ENCODE measurements around the gene AGTPBP1.

The AGTPBP1 gene

GRCh38 chr9:85569988-85570387, 171.8 kb downstream of the AGTPBP1 start:
- no peak for DNase-seq
- in situ Hi-C loops (cut with MboI; ENCODE audit: low pct_unique_long_range_greater_than_20kb, low sequenced_read_pairs): no loop called here

GRCh38 chr9:85559526-85559925, 182.2 kb downstream of the AGTPBP1 start:
- in situ Hi-C loops (cut with MboI; ENCODE audit: low pct_unique_long_range_greater_than_20kb, low sequenced_read_pairs): no loop called here
- DNase-seq: no peak

- no peak for DNase-seq
- in situ Hi-C loops (cut with MboI; ENCODE audit: low pct_unique_long_range_greater_than_20kb, low sequenced_read_pairs): no loop called here
Measured at GRCh38 chr9:85554349-85554748, 187.4 kb downstream of the AGTPBP1 start.

GRCh38 chr9:85553475-85553874, 188.3 kb downstream of the AGTPBP1 start:
- DNase-seq: no peak
- in situ Hi-C loops (cut with MboI; ENCODE audit: low pct_unique_long_range_greater_than_20kb, low sequenced_read_pairs): no loop called here

GRCh38 chr9:85547599-85547998, 194.2 kb downstream of the AGTPBP1 start:
- in situ Hi-C loops (cut with MboI; ENCODE audit: low pct_unique_long_range_greater_than_20kb, low sequenced_read_pairs): no loop called here
- no peak for DNase-seq

- in situ Hi-C loops (cut with MboI; ENCODE audit: low pct_unique_long_range_greater_than_20kb, low sequenced_read_pairs): no loop called here
- no peak for DNase-seq
Measured at GRCh38 chr9:85543196-85543595, 198.6 kb downstream of the AGTPBP1 start.

- in situ Hi-C loops (cut with MboI; ENCODE audit: low pct_unique_long_range_greater_than_20kb, low sequenced_read_pairs): no loop called here
- DNase-seq: no peak
Measured at GRCh38 chr9:85541876-85542275, 199.9 kb downstream of the AGTPBP1 start.

- no peak for DNase-seq
- in situ Hi-C loops (cut with MboI; ENCODE audit: low pct_unique_long_range_greater_than_20kb, low sequenced_read_pairs): no loop called here
Measured at GRCh38 chr9:85536514-85536913, 205.2 kb downstream of the AGTPBP1 start.

- no peak for DNase-seq
- in situ Hi-C loops (cut with MboI; ENCODE audit: low pct_unique_long_range_greater_than_20kb, low sequenced_read_pairs): no loop called here
Measured at GRCh38 chr9:85536076-85536475, 205.7 kb downstream of the AGTPBP1 start.

- no peak for DNase-seq
- in situ Hi-C loops (cut with MboI; ENCODE audit: low pct_unique_long_range_greater_than_20kb, low sequenced_read_pairs): no loop called here
Measured at GRCh38 chr9:85534340-85534739, 207.4 kb downstream of the AGTPBP1 start.

GRCh38 chr9:85533538-85533937, 208.2 kb downstream of the AGTPBP1 start:
- in situ Hi-C loops (cut with MboI; ENCODE audit: low pct_unique_long_range_greater_than_20kb, low sequenced_read_pairs): no loop called here
- no peak for DNase-seq

GRCh38 chr9:85530721-85531120, 211.0 kb downstream of the AGTPBP1 start:
- no peak for DNase-seq
- in situ Hi-C loops (cut with MboI; ENCODE audit: low pct_unique_long_range_greater_than_20kb, low sequenced_read_pairs): no loop called here

GRCh38 chr9:85528607-85529006, 213.1 kb downstream of the AGTPBP1 start:
- in situ Hi-C loops (cut with MboI; ENCODE audit: low pct_unique_long_range_greater_than_20kb, low sequenced_read_pairs): no loop called here
- no peak for DNase-seq

- DNase-seq: no peak
- in situ Hi-C loops (cut with MboI; ENCODE audit: low pct_unique_long_range_greater_than_20kb, low sequenced_read_pairs): no loop called here
Measured at GRCh38 chr9:85528142-85528541, 213.6 kb downstream of the AGTPBP1 start.

GRCh38 chr9:85527331-85528020, 214.3 kb downstream of the AGTPBP1 start:
- in situ Hi-C loops (cut with MboI; ENCODE audit: low pct_unique_long_range_greater_than_20kb, low sequenced_read_pairs): no loop called here
- no peak for DNase-seq

- no peak for DNase-seq
- in situ Hi-C loops (cut with MboI; ENCODE audit: low pct_unique_long_range_greater_than_20kb, low sequenced_read_pairs): no loop called here
Measured at GRCh38 chr9:85524531-85524930, 217.2 kb downstream of the AGTPBP1 start.

- no peak for DNase-seq
- in situ Hi-C loops (cut with MboI; ENCODE audit: low pct_unique_long_range_greater_than_20kb, low sequenced_read_pairs): no loop called here
Measured at GRCh38 chr9:85523202-85523601, 218.6 kb downstream of the AGTPBP1 start.

GRCh38 chr9:85522459-85523092, 219.2 kb downstream of the AGTPBP1 start:
- in situ Hi-C loops (cut with MboI; ENCODE audit: low pct_unique_long_range_greater_than_20kb, low sequenced_read_pairs): no loop called here

GRCh38 chr9:85521371-85522197, 220.2 kb downstream of the AGTPBP1 start:
- DNase-seq: no peak
- in situ Hi-C loops (cut with MboI; ENCODE audit: low pct_unique_long_range_greater_than_20kb, low sequenced_read_pairs): no loop called here

More at GRCh38 chr9:85522459-85523092, 219.2 kb downstream of the AGTPBP1 start:
- peak; percentile 78 for DNase-seq

GRCh38 chr9:85516976-85517637, 224.6 kb downstream of the AGTPBP1 start:
- no peak for DNase-seq
- in situ Hi-C loops (cut with MboI; ENCODE audit: low pct_unique_long_range_greater_than_20kb, low sequenced_read_pairs): no loop called here

All from KBM-7 (cell line).